Hepatic stellate cell (primary cell): ENCODE measurements around the gene GJC1.
"Not testable (repeated sequence)": the region's sequence is repeated elsewhere in the genome, so short reads cannot be mapped to it uniquely, and the experiment has no call there.

Experiments used
- DNase-seq: peaks from one replicate; pipeline ENCODE4 v3.0.0; 2011; ENCODE audit warnings: low spot score

Gene GJC1

DNA sequence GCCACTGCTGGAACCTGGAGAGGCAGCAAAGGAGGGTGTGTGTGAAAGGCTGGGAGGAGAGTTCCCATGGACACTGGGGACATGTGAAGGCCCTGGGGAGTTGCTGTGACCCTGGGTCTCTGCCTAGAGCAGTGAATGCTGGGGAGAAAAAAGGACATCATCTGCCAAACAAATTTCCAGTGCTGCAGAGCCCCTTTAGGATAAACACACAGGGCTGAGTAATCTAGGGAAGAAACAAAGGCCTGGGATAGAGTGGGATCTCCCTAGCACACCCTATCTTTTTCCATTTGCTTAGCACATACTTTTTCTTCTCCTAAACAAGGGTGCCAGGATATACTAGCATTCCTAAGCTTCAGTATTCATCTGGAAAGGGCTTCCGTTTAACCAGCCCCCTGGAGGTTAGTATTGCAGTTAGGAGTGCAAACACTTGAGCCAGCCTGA lies 14.3 kb upstream of the GJC1 start:
- DNase-seq: peak; percentile 74

DNA sequence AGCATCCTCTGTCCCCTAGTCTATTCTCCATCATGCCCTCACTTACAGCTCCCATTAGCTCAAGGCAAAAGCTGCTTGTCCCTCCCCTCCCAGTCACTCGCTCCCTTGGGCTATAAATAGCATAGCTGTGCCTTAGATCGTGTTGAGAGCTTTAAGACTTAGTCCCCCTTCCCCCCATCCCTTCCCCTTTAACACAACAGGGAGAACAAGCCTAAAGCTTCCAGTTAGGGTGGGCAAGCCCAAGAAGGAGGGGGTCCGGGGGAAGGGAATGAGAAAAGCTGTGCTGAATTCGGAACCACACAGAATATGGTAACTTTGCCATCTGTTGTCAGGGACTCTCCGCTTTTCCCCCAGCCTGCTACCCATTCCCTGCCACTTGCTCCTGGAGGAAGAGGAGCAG lies 12.7 kb upstream of the GJC1 start:
- peak; percentile 55 for DNase-seq

DNA sequence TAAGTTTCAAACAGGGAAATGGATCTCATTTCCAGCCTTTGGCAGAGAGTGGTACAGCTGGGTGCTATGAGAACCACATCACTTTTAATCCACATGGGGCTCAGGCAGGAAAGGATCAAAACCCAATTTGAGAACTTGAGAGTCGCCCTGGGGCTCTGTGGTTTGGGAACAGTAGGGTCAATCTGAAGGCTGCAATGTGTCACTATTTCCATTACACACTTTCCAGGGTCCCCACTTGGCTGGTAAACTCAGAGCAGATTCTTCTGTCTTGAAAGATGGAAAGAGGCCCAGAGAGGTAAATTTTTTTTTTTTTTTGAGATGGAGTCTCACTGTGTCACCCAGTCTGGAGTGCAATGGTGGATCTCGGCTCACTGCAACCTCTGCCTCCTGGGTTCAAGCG lies 10.8 kb upstream of the GJC1 start:
- DNase-seq: no peak

DNA sequence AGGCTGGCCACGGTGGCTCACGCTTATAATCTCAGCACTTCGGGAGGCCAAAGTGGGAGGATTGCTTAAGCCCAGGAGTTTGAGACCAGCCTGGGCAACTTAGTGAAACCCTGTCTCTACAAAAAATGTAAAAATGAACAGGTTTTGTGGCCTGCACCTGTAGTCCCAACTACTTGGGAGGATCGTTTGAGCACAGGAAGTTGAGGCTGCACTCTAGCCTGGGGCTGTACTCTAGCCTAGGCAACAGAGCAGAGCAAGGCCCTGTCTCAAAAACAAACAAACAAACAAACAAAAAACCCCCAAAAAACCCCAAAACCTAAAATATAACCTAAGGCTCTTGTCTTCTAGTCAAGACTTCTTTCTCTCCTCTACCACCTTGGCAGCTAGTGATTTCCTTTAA lies 10.2 kb upstream of the GJC1 start:
- no peak for DNase-seq

DNA sequence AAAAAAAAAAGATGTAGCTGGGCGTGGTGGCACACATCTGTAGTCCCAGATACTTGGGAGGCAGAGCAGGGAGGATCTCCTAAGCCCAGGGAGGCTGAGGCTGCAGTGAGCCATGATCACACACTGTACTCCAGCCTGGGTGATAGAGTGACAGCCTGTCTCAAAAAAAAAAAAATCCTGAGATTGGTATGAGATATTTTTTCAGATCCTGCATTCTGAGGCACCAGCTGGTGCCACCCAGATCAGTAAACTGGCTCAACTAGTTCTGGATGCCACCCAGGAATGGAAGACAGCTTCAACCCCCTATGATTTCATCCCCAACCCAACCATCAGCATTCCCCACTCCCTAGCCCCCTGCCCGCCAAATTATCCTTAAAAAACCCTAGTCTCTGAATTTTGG lies 7.1 kb upstream of the GJC1 start:
- no peak for DNase-seq

DNA sequence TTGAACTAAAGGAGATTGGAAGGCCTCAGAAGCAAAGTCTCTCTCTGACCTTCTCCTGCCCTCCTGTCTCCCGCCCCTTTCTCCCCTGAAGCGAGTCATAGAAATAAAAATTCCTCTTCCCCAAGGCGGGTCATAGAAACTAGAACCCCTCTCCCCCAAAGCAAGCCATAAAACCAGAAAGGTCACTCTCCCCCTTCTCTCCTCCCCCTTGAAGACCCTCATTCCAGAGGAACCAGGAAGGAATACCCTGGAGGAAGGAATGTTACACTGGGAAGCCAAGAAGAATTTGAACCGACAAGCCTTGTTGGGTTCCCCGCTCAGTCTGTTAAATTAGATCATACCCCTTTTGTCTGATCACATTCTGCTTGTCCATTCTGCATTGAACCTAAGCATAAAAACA lies 2.7 kb upstream of the GJC1 start:
- no peak for DNase-seq

DNA sequence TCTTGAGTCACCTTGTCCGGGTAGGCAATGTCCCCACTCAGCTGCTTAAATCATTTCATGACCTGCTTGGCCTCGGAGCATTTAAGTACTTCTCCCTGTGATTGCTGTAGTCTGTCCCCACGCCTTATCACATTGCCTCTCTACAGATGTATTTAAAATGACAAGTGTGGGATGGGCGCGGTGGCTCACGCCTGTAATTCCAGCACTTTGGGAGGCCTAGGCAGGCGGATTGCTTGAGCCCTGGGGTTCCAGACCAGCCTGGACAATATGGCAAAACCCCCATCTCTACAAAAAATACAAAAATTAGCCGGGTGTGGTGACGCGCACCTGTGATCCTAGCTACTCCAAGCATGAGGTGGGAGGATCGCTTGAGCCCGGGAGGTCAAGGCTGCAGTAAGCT lies 1.3 kb upstream of the GJC1 start:
- no peak for DNase-seq

DNA sequence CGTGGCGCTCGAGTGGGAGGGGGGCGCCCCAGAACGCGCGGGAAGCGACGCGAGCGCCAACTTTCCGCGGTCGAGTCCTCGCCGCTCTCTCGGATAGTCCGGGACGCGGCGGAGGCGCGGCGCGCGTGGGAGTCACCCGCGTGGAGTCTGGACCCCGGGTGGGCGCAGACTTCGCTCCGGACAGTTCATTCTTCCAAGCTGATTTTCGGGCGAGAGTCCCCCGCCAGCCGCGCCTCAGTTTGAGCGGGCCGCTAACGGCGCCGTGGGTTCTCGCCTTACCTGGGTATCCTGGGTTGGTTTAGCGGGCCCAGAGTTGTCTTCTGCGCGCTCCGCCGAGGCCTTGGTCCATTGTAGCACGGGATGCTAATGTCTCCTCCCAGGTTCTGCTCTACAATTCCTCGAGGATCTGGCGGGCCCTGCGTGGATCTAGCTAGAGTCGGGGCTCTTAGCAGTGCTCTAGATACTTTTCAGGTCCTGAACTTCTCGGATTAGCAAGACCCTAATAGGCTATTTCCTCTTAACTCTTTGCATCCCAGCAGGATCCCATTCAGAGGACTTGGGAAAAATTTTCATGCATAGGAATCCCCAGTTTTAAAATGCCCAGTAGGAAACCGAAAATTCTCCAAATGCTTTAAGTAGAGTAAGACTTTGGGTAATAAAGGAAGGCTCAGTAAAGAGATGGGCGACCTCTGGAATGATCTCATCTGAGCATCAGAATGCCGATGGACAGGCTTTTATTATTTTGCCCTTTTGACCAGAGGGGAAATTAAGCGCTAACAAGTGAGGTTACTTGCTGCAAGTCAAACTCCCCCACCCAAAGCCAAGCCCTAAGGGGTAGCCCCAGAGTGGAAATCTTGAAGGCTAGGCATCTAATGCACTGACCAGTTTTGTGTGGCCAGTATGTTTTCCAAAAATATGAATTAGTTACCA lies 537 bp upstream of the GJC1 start:
- no peak for DNase-seq

DNA sequence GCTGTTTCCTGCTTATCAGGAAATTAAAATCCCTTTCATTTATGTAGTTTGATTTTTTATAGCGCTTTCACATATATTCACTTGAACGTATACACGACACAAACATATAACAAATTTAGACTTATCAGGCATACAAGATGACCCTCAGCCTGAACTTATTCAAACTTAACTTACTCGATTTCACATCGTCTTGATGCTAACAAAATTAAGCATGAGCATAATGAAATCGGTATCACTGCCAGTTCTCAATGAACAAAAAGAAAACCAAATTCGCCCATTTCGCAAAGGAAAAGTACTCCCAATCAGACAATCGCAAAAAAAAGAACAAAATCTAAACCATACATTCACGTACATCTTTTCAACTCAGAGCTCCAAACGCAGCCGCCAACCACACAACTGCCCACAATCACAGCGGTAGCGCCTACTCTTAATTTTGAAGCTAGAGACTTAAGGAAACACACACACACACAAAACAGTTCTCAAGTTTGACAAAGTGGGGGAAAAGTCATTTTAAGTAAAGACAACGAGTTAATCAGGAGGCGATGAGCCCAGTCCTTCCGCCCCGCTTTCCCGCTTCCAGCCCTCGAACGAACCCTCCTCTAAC lies 1.1 kb downstream of the GJC1 start:
- no peak for DNase-seq

DNA sequence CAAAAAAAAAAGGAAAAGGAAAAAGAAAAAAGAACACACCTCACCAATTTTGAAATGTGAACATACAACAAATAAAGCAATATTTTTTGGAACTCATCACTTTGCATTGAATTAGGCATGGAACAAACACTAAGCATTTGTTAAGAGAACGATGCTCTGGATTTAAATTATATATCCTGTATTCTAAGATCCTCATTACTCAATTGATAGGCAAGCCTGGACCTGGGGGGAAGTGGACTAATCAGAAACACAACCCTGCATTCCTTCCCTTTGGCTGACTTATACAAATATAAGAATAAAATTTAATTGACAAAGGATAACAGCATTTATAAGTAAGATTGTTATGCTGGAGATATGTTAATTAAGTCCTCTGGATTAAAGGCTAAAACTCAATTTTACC lies 2.2 kb downstream of the GJC1 start:
- DNase-seq: no peak

DNA sequence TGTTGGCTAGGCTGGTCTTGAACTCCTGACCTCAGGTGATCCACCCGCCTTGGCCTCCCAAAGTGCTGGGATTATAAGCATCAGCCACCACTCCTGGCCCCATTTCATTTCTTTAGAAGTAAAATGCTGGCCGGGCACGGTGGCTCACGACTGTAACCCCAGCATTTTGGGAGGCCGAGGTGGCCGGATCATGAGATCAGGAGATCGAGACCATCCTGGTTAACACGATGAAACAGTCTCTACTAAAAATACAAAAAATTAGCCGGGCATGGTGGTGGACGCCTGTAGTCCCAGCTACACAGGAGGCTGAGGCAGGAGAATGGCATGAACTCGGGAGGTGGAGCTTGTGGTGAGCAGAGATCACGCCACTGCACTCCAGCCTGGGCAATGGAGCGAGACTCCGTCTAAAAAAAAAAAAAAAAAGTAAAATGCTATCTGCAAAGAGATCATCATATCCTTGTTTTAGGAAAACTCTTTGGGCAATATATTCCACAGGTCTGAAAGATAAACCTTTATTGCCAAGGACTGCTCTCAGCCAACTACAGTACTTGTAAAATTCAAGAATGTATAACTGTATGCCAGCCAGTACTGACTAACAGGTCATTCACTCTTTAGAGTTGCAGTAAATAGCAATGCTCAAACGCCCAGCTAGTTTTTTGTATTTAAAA lies 3.8 kb downstream of the GJC1 start:
- no peak for DNase-seq

DNA sequence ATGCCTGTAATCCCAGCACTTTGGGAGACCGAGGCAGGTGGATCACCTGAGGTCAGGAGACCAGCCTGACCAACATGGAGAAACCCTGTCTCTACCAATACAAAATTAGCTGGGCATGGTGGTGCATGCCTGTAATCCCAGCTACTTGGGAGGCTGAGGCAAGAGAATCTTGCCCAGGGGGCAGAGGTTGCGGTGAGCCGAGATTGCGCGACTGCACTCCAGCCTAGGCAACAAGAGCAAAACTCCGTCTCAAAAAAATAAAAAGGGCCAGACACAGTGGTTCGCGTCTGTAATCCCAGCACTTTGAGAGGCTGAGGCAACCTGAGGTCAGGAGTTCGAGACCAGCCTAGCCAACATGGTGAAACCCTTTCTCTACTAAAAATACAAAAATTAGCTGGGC lies 4.9 kb downstream of the GJC1 start:
- not testable (repeated sequence) for DNase-seq

DNA sequence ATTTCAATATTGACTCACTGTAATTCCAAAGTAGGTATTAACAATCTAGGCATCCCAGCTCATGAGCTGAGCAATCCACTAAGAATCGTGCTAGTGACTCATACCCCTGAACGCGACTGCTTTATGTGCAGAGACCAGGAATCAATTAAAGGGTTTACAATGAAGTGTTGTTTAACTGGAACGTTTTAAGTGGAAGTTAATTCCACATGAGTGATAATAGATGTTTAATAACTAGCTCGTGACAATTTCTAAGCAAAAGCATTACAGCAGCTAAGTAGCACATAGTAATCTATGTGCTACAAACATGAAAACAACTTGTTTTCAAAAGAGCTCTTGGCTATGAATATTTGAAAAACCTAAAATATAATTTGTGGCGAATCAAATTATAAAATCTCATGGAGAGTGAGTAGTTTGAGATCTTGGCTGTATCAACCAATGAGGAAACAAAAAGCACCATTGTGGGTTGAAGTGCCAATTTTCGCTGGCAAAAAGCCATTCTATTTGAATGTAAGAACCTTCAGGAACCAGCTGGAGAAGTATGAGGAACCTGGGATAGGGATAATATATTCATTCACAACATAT lies 9.4 kb downstream of the GJC1 start:
- peak; percentile 73 for DNase-seq

DNA sequence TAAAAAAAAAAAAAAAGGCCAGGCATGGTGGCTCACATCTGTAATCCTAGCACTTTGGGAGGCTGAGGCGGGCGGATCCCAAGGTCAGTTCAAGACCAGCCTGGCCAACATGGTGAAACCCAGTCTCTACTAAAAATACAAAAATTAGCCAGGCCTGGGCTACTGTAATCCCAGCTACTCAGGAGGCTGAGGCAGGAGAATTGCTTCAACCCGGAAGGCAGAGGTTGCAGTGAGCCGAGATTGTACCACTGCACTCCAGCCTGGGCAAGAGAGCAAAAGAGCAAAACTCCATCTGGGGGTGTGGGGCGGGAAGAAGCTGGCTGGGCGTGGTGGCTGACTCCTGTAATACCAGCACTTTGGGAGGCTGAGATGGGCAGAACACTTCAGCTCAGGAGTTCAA lies 11.6 kb downstream of the GJC1 start:
- not testable (repeated sequence) for DNase-seq

DNA sequence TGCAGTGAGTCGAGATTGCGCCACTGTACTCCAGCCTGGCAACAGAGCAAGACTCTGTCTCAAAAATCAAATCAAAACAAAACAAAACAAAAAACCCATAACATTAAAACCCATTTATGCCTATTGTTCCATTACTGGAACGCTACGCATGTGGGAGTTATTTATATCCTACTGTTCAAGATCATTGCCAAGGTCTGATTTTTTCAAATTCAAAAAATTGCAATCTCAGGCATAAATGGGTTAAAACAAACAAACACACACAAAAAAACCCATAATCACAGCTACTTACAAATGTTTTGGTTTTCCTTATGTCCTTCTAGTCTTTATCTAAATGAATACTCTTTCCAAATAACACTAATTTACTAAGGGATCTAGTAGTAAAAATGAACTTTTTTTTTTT lies 17.8 kb downstream of the GJC1 start:
- DNase-seq: no peak

DNA sequence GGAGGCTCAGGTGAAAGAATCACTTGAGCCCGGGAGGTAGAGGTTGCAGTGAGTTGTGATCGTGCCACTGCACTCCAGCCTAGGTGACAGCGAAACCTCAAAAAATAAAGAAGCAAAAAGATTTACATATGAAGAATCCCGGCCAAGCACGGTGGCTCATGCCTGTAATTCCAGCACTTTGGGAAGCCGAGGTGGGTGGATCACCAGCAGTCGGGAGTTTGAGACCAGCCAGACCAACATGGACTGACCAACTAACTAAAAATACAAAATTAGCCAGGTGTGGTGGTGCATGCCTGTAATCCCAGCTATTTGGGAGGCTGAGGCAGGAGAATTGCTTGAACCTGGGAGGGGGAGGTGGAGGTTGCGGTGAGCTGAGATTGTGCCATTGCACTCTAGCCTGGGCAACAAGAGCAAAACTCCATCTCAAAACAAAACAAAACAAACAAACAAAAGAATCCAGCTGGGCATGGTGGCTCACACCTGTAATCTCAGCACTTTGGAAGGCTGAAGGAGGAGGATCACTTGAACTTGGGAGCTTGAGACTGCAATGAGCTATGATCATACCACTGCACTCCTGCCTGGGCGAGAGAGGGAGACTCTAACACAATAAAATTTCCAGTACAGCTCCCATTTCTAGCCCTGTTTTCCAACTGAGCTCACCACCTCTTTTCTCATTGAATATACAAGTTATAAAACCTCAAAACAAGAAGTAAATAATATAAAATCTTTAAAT lies 21.3 kb downstream of the GJC1 start:
- DNase-seq: not testable (repeated sequence)

DNA sequence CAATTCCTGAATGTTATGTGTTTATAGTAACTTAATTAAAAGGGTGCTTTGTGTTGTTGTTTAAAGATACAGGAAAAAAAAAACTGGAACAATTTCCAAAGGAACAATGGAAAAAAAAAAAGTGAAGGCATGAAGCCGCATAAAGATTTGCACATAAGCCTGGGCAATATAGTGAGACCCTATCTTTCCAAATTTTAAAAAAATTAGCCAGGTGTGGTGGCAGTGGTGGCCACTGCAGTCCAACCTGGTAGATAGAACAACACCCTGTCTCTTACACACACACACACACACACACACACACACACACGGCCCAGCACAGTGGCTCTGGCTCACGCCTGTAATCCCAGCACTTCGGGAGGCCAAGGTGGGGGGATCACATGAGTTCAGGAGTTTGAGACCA lies 21.9 kb downstream of the GJC1 start:
- DNase-seq: no peak

DNA sequence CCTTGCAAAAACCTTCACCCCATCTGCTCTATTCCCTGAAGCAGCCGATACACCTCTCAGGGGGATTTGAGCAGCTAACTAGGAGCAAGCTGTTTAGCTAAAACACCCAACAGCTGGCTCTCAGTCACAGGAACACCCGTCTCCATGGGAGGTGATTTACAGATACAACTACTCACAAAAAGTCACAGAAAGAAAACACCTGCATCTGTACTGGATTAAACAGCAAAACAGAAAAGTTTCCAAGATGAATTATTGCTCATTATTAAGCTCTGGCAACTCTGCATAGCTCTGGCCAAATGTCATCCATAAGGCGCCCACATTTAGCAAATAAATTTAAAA lies 22.3 kb downstream of the GJC1 start:
- no peak for DNase-seq

DNA sequence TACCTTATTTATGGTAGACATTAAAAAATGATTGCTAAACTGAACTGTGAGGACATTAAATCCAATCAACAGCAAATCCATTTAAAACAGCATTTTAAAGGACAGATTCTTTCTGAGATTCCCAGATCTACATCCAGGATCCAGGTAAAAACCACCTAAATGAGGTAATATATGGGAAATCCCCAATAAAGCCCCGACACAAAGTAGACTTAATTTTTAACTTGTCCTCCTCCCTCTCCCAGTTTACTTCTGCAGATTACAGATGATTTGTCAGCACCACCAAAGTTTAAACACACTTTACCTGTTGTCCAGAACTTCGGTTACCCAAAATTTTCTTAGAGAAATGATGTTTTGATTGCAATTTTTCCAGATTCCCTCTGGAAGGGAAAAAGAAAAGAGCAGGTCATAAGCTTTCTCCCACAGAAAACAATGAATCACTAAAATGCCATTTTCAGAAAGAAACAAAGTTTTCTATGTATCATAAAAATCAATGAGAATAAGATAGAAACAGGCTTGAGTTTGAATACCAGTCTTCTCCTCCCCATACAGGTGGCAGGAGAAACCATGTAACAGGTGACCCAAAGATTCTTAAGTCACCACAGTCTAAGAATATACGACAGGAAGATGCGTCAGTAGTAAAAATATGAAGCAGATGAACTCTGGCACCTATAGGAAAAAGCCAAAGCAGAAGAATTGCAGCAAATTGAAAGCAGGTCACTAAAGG lies 22.8 kb downstream of the GJC1 start:
- no peak for DNase-seq

DNA sequence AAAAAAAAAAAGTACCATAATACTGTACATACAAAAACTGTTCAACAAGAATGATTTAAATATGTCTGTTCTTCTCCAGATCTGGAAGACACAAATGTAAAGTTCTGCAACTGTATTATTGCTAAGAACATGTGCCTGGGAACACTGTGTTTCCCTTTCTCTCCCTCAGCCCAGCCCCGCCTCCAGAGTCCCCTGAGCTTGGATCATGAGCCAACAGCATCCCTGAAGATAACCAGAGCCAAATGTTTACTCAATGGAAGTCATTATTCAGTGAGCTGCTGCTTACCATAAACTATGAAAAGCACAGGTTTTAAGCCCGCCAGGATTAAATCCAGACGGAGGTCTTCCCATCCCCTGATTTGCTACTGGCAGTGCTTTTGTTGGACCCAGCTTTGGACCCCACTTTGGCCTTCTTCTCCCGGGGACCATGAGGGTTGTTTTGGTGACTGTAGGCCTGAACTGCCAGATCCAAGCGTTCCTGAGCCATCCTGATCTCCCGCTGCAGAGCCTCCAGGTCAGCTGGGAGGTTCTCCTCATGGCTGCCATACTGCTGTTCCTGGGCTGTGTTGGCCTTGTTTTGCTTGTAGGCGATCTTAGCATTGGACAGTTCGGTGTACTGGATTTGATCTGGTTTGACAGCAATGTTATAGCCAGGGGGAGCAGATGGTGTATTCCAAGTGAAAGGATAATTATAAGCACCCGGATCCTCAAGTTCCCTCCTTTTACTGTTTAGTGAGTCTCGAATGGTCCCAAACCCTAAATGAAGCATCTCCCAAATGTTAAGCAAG lies 25.6 kb downstream of the GJC1 start:
- DNase-seq: peak; percentile 60

DNA sequence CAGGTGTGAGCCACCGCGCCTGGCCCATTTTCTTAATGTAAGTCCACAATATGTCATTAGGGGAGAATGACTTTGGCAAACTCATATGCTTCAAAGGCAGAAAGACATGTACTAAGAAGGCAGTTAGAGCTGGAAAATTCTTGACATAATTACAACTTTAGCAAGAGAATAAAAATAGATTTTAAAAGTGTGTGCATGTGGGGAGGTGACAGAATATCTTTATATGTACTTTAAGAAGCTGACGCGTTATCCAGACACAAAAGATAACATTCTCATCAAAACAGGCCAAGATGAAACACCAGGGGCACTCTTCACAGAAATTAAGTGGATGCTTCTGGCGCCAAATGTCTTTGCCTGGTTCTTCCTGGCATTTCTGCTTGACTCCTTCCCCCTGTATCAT lies 28.2 kb downstream of the GJC1 start:
- DNase-seq: no peak
